HG03520 (cell line): Measurements from ENCODE around the gene HMX2.

Source experiments
- ATAC-seq: cut with Tn5 transposase; IDR thresholded peaks from one replicate; pipeline ENCODE4 v1.9.1; 2021; ENCODE audit warnings: mild to moderate bottlenecking, moderate library complexity; ENCODE audit not compliant: unreplicated experiment

The HMX2 gene

GRCh38 chr10:123136806-123137642 lies 10.9 kb upstream of the HMX2 start:
- no peak for ATAC-seq

- no peak for ATAC-seq
Observed at GRCh38 chr10:123139165-123139520, 8.8 kb upstream of the HMX2 start.

- no peak for ATAC-seq
Observed at GRCh38 chr10:123139521-123140163, 8.3 kb upstream of the HMX2 start.

DNA sequence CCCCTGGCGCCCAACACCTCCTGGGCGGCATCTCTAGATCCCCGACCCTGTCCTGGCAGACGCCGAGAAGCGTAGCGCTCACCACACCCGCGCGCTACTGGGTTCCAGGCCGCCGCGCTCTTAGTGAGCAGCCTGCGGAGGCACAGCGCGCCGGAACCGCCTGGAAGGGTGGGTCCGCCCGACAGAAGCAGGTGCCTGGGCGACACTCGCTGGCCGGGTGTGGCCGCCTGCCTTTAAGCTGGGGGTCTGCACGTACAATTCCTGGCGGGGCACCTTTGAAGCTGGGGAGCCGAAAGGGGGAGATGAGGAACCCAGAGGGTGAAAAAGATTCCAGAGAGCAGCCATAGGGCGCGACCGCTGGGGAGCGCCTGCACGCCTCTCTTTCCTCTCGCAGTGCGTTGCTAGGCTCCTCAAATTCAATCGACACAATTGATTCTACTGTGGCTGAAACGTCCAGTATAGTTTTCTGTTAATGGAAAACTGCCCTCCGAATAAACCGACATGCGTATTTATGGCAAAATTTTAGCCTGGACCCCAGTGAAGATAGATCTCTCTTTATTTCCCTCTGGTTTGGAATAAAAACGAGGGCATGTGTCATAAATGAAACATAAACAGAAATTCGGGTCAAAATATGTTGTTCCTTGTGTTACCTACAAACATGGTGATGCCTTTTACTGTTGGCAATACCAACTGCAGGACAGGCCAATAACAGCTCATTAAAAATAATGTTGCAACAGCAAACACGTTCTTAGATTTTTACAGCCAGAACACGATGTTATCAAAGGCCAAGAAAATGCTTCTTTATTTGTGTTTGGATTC lies 7.6 kb upstream of the HMX2 start:
- ATAC-seq: no peak

DNA sequence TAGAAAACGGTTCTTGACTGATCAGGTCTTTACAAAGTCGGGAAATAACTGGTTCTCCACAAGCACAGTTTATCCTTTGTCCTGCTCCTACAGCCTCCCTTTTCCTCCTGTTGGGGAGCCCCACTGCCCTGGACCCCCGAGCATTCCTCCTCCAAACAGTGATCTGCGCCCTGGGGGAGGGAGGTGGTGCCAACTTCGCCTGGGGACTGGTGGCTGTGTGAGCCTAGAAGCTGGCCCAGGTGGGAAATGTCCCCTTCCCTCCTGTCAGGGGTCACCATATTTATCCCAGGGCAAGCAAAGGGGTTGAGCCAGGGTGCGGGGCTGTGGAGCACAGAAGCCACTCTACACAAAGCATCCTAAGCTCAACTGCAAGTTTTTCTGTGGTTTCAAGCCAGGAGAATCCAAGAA lies 6.9 kb upstream of the HMX2 start:
- no peak for ATAC-seq

DNA sequence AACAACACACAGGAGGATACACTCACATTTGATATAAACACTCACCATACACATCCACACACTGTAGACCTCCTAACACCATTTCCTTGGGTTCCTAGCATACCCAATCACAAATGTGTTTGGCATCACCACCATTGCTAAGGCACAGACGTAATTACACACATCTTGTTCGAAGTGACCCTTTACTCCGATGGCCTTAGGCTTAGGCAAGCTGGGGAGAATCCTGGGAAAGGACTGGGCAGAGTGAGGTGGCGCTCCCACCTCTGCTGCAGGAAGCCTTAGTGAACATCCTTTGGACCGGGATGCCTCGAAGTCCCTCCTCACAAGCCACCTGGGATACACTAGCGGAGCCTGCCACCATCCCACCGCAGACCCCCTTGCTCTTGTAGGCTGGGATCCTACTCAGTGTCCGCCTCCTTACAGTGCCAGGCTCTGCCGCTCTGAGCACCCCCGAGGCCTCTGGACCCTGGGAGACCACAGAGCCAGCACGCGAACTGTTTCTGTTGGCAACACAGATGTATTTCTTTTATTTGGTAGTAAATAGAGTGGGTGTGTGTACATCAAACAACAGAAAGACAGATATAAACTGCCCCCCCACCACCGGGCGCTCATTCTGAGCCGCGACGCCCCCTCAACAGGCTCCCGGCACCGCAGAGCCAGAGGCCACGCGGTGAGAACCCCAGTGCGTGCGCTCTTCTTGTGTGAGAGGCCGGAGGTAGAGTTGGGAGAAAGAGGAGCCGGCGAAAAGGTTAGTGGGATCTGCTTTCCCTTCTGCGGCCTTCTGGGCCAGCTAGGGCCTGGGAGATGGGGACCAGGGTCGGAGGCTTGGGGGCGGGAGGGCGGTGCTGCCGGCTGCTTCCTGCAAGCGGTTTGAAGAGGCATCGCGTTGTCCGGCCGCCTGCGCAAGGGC lies 5.9 kb upstream of the HMX2 start:
- no peak for ATAC-seq

- ATAC-seq: no peak
Observed at GRCh38 chr10:123142701-123143161, 5.2 kb upstream of the HMX2 start.

- no peak for ATAC-seq
Observed at GRCh38 chr10:123143162-123143824, 4.6 kb upstream of the HMX2 start.

GRCh38 chr10:123143825-123144168 lies 4.1 kb upstream of the HMX2 start:
- ATAC-seq: no peak

DNA sequence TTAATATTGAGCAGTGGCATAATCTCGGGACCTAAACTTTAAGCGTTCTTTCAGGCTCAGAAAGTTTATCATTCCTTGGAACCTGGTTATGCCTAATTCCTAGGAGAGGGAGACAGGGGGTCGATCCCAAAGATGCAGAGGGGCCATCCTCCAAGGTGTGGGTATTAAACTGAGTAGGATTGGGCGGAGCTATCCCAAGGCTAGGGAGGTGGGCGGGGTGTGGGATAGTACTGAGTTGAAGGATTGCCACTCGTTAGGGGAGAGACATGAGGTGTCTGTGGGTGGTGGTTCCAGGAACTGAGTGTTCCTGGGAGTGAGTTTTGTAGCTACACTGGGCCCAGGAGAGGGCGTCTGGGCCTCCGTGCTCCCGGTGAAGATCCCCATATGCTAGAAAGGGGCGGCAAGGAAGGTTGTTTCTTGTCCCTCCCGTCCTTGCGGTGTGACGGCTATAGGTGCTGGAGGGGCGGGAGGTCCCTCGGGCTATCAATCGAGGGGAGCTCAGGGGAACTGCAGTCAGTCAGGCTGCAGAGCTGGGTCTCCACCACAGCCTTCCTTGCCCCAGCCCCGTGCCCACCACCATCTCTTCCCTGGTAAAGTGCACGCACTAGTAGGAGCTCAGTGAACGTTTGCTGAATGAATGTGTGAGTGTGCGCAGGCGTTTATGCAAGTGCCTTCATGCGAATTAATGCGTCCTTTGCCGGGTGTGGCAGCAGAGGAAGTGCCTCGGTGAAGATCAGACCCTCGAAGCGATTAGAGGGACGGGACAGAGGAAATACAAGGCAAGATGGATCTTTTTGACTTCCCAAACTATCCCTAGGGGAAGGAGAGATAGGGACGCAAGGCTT lies 3.0 kb upstream of the HMX2 start:
- no peak for ATAC-seq

DNA sequence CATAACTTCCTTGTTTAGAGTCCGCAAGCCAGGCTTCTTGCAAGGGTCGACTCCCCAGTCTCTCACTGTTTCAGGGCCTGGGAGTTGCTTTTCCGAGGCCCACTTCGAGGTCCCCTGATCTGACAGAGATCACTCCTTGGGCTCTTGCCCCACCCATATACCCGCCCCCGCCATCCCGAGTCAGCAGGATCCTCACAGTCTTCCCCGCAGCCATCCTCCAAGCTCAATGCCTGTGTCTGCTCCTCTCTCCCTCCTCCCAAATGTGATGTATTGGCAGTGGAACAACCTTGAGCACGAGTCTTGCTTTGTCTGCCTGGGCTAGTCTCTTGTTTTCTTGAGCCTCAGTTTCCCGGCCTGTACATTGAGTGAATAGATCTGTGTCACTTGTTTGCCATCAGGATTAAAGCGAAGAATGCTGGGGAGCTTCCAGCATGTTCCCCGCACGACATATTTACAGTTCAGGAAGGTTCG lies 2.4 kb upstream of the HMX2 start:
- no peak for ATAC-seq

GRCh38 chr10:123146013-123146893 lies 1.7 kb upstream of the HMX2 start:
- no peak for ATAC-seq

- ATAC-seq: no peak
Observed at GRCh38 chr10:123146894-123147634, 872 bp upstream of the HMX2 start.

DNA sequence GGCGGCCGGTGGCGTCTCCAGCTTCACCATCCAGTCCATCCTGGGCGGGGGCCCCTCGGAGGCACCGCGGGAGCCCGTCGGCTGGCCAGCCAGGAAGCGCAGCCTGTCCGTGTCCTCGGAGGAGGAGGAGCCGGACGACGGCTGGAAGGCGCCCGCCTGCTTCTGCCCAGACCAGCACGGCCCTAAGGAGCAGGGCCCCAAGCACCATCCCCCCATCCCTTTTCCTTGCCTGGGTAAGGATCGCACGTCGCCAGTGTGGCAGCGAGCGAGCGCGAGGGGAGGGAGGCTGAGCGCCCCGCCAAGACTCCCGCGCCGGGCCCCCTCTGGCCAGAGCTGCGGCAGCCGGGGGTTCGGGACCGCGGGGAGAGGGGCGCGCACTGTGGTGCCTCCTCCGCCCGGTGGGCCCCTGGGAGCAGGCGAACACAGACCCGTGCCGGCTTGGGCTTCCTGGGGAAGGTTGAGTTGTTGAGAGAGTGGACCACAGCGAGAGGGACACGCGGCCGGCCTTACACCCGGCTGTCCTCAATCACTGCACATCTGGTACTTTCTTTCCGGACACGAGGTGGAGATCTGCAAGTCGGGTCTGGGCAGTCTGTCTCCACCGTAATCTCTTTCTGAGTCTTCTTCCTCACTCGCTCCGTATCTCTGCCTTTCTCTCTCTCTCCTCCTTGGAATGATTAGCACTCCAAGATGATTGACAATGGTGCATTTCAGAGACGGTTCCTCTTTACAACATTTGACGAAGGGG lies 652 bp downstream of the HMX2 start:
- no peak for ATAC-seq

DNA sequence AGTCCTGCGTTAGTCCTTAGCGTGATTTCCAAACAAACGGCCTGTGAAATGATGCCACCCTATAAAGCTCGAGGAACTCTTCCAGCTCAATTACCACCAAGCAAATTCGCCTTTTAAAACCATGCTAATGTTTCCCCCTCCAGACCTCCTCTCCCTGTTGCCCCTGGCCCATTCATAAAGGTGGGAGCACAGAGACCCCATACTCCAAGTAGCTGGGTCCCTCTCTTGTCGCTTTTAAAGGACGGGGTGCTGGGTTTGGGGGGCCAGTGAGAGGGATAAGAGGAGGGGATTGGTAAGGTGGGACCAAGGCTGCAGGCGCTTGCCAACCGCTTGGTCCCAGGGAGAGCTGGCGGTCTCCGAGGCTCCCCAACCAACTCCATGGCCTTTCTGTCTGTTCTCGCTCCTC lies 1.2 kb downstream of the HMX2 start:
- ATAC-seq: no peak

GRCh38 chr10:123149568-123150270 lies 1.8 kb downstream of the HMX2 start:
- no peak for ATAC-seq
